Esophagus squamous epithelium (tissue), 5 donors: ENCODE data around the gene SH3PXD2A. TPM values are rescaled to one million over a fixed set of nuclear protein-coding genes. Genes with fewer than 3 reads are reported as not detected.

Source experiments
- DNase-seq: peaks from one replicate; lab custom pipeline; 2025; lab: John Stamatoyannopoulos, UW
- H3K27ac ChIP-seq, 4 donors: fragments of 200-600 bp; sonication (generic); one replicate each; pipeline ENCODE4 v1.5.1; 2016 to 2019; ENCODE audit warnings: mild to moderate bottlenecking in 1 of 4
- H3K27me3 ChIP-seq, 4 donors: fragments of 200-600 bp; sonication (generic); 1 replicate in 3 of 4; 2 replicates in 1 of 4; pipeline versions ENCODE4 v1.5.1 to v1.6.0; 2017 to 2021; ENCODE audit warnings: antibody characterized with exemption in 1 of 4
- H3K36me3 ChIP-seq, 3 donors: fragments of 200-600 bp; sonication (generic); one replicate each; pipeline ENCODE4 v1.5.1; 2016 to 2019
- H3K4me1 ChIP-seq, 3 donors: fragments of 200-600 bp; sonication (generic); one replicate each; pipeline ENCODE4 v1.5.1; 2017 to 2019
- H3K4me3 ChIP-seq, 4 donors: fragments of 200-600 bp; sonication (generic); 1 replicate in 3 of 4; 2 replicates in 1 of 4; pipeline ENCODE4 v1.5.1; 2016 to 2019; ENCODE audit warnings: mild to moderate bottlenecking in 2 of 4, moderate library complexity in 1 of 4
- H3K9me3 ChIP-seq, 3 donors: fragments of 200-600 bp; sonication (generic); one replicate each; pipeline ENCODE4 v1.5.1; 2016 to 2019
- CTCF ChIP-seq, 6 experiments: fragments of 450-650 bp in 4 of 6; fragments of 200-600 bp in 2 of 6; sonication (generic) in 2 of 6; IDR thresholded peaks; one replicate each; pipeline ENCODE4 v1.5.1; 2016 to 2019; ENCODE audit warnings: antibody characterized with exemption in 6 of 6, mild to moderate bottlenecking in 4 of 6, moderate library complexity in 4 of 6
- POLR2A ChIP-seq, 4 donors: fragments of 450-650 bp; IDR thresholded peaks; one replicate each; pipeline ENCODE4 v1.6.1; 2017; ENCODE audit warnings: antibody characterized with exemption in 4 of 4, mild to moderate bottlenecking in 4 of 4, moderate library complexity in 3 of 4
- WGBS, 2 donors: methylation state at CpG; one replicate each; pipeline ENCODE4 v1.1.5; 2018; 5-methylcytosine and 5-hydroxymethylcytosine counted together
- intact Hi-C: fragments of 100-400 bp; cut with DNase I; formaldehyde crosslinking; loops from one replicate; pipeline ENCODE4 v1.15.0; 2022
- total RNA-seq, 4 donors: library from RNA; depleted of rRNA; stranded (reverse); fragments of >200 nt; gene quantifications; one replicate each; pipeline ENCODE4 v1.1.0, GENCODE V29; 2016
- donor health status: DM: yes; HTN: yes; CAD: no.

Gene SH3PXD2A
- total RNA-seq, 4 donors from 2014 or later = 25.1 to 57.8 (median 42.7) TPM

GRCh38 chr10:103791291-103791690, 64.1 kb downstream of the SH3PXD2A start:
- intact Hi-C loops = no loop called here
- no peaks in the 10 kb centered on the region for H3K9me3 ChIP-seq
- WGBS, 2 donors = 74 to 80% methylated on average over 3 to 8 of the region's 8 CpGs

GRCh38 chr10:103790580-103790979, 64.8 kb downstream of the SH3PXD2A start:
- intact Hi-C loops = no loop called here
- Histone ChIP-seq H3K4me1 (peaks cover 31 to 93% (median 37%) of the 10 kb centered on the region in 3 donors), H3K9me3 (no peaks in the 10 kb centered on the region), H3K27ac (peak overlapping the region; percentile 80 to 94 (median 87)), H3K4me3 (no peak overlapping the region), H3K36me3 (peaks cover 0 to 23% (median 0%) of the 10 kb centered on the region in 3 donors), H3K27me3 (no peaks in the 10 kb centered on the region)
- DNase-seq = no peak
- WGBS, 2 donors = 77 to 79% methylated on average over 5 of the region's 5 CpGs
- TF ChIP-seq POLR2A (IDR thresholded peaks at IDR 0.05) = no peak
- TF ChIP-seq CTCF (IDR thresholded peaks at IDR 0.05) = no peak

More at GRCh38 chr10:103791291-103791690, 64.1 kb downstream of the SH3PXD2A start:
- no peaks in the 10 kb centered on the region for H3K27me3 ChIP-seq
- H3K4me3 ChIP-seq = no peak overlapping the region
- H3K4me1 ChIP-seq = peaks cover 26 to 86% (median 33%) of the 10 kb centered on the region in 3 donors
- TF ChIP-seq POLR2A (IDR thresholded peaks at IDR 0.05) (no peak), CTCF (IDR thresholded peaks at IDR 0.05) (no peak)
- H3K27ac ChIP-seq = peak overlapping the region in 3 of 4 donors; percentile 53 to 90 (median 72)
- H3K36me3 ChIP-seq = peaks cover 0 to 28% (median 0%) of the 10 kb centered on the region in 3 donors
- DNase-seq = no peak

- intact Hi-C loops = loop anchor here (10.0 kb wide), 1 partner anchor 65 kb away; the partner anchor contains the start of gene SH3PXD2A
- WGBS, 2 donors = 32 to 40% methylated on average over 6 to 7 of the region's 7 CpGs
- no peaks in the 10 kb centered on the region for H3K27me3 ChIP-seq
Measured at GRCh38 chr10:103789771-103790201, 65.6 kb downstream of the SH3PXD2A start.

GRCh38 chr10:103789161-103789560, 66.2 kb downstream of the SH3PXD2A start:
- no peak for DNase-seq

More at GRCh38 chr10:103789771-103790201, 65.6 kb downstream of the SH3PXD2A start:
- Histone ChIP-seq H3K36me3 (peaks cover 0 to 16% (median 0%) of the 10 kb centered on the region in 3 donors), H3K4me1 (peaks cover 36 to 100% (median 45%) of the 10 kb centered on the region in 3 donors), H3K4me3 (no peak overlapping the region), H3K27ac (peak overlapping the region; percentile 84 to 94 (median 90)), H3K9me3 (no peaks in the 10 kb centered on the region)
- TF ChIP-seq CTCF (IDR thresholded peaks at IDR 0.05) = no peak
- no peak for TF ChIP-seq POLR2A (IDR thresholded peaks at IDR 0.05)
- no peak for DNase-seq

More at GRCh38 chr10:103789161-103789560, 66.2 kb downstream of the SH3PXD2A start:
- no peak for TF ChIP-seq CTCF (IDR thresholded peaks at IDR 0.05)
- no peak for TF ChIP-seq POLR2A (IDR thresholded peaks at IDR 0.05)
- Histone ChIP-seq H3K4me3 (peak overlapping the region in 2 of 4 donors; percentile 15 to 19), H3K9me3 (no peaks in the 10 kb centered on the region), H3K4me1 (peaks cover 40 to 100% (median 51%) of the 10 kb centered on the region in 3 donors), H3K27ac (peak overlapping the region; percentile 84 to 94 (median 90)), H3K27me3 (no peaks in the 10 kb centered on the region), H3K36me3 (peaks cover 0 to 10% (median 0%) of the 10 kb centered on the region in 3 donors)
- intact Hi-C loops = loop anchor here (10.0 kb wide), 1 partner anchor 66 kb away; the partner anchor contains the start of gene SH3PXD2A
- WGBS, 2 donors = 94% methylated on average over 4 of the region's 6 CpGs; no CpG with 5 or more reads in 1 of the 2 donors
